ENCODE measurements around the gene COBLL1. TPM values are rescaled to one million over a fixed set of nuclear protein-coding genes. Genes with fewer than 3 reads are reported as not detected.

Gene COBLL1
- total RNA-seq, 3 donors from 2014 or later (not counting 1 experiment from before 2014, with no cell fraction given) = 0.85 to 13.4 (median 2.2) TPM

DNA sequence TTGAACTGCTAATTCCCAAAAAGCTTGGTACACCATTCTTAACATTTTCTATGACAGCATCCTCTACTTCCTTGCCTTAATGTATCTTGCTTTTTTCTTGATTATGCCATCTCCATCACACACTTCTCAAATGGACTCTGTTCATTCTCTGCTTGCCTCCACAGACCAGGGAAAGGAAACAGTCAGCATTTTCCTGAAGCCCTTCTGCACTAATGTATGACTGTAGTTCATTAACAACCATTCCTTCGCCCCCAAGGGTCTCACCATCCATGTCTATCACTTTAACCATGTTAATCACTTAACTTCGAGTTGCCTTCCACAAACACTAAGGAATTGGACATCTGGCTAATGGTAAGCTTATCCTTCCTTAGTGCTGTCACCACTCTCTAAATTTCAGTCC, 54.8 kb downstream of the COBLL1 start:
- TF ChIP-seq, protein P1, sequence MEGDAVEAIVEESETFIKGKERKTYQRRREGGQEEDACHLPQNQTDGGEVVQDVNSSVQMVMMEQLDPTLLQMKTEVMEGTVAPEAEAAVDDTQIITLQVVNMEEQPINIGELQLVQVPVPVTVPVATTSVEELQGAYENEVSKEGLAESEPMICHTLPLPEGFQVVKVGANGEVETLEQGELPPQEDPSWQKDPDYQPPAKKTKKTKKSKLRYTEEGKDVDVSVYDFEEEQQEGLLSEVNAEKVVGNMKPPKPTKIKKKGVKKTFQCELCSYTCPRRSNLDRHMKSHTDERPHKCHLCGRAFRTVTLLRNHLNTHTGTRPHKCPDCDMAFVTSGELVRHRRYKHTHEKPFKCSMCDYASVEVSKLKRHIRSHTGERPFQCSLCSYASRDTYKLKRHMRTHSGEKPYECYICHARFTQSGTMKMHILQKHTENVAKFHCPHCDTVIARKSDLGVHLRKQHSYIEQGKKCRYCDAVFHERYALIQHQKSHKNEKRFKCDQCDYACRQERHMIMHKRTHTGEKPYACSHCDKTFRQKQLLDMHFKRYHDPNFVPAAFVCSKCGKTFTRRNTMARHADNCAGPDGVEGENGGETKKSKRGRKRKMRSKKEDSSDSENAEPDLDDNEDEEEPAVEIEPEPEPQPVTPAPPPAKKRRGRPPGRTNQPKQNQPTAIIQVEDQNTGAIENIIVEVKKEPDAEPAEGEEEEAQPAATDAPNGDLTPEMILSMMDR (IDR thresholded peaks at IDR 0.05) = no peak
- H3K27ac Mint-ChIP-seq = no peak overlapping the region
- 85% methylated on average over 2 of the region's 2 CpGs for WGBS (ENCODE audit: insufficient coverage)

DNA sequence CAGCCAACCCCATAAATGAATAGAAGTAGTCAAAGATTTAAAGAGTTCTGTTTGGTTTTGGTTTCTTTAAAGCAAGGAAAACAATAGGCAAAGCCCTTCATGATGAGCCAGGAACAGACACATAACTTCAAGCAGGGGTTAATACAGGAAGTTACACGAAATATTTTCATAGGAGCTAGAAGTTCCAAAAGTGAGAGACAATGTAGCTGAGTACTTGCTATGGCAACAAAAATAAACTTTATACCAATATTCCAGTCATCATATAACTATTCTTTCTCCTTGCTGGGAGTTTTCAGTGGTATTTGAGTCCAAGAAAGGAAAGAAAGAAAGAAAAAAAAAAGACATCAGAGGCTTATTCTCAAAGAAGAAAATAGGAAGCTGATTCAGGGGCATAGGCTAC, 56.2 kb downstream of the COBLL1 start:
- intact Hi-C loops (cut with micrococcal nuclease) = no loop called here

More for the DNA sequence above, 54.8 kb downstream of the COBLL1 start:
- Histone ChIP-seq H3K27ac (ENCODE audit: low read length) (no peak overlapping the region), H3K4me3 (ENCODE audit: low read length) (no peak overlapping the region), H3K9me3 (ENCODE audit: control insufficient read depth, insufficient read depth, low read length) (no peaks in the 10 kb centered on the region), H3K27me3 (ENCODE audit: control insufficient read depth, insufficient read depth, low read length) (no peaks in the 10 kb centered on the region), H3K4me1 (ENCODE audit: control insufficient read depth, insufficient read depth, low read length) (no peaks in the 10 kb centered on the region), H3K36me3 (ENCODE audit: control insufficient read depth, insufficient read depth, low read length) (no peaks in the 10 kb centered on the region)
- Mint-ChIP-seq H3K36me3 (no peaks in the 10 kb centered on the region), H3K4me3 (no peak overlapping the region), H3K4me1 (no peaks in the 10 kb centered on the region), H3K27me3 (ENCODE audit: low read depth in 2 of 2) (peaks cover 0 to 2% of the 10 kb centered on the region in 2 donors), H3K9me3 (no peaks in the 10 kb centered on the region)
- intact Hi-C loops (cut with micrococcal nuclease) = no loop called here
- ATAC-seq = no peak
- no peak for DNase-seq

DNA sequence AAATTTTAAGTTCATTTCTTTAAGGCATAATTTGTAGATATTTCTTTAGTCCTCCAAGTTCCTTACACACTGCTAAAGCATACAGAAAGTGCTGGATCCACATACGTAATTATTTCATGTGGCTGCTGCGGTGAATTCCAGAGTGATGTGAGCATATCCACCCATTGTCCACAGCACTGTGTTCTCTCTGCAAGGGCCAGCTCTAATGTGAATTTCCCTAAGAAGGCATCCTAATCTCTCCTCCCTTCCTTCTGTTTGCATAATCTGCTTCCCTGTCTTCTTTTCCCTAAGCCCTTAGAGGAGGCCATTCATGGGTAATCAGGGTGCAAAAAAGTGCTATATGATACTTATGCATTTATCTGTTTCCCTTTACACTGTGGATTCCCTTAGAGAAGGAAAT, 57.2 kb downstream of the COBLL1 start:
- Mint-ChIP-seq H3K9me3 (no peaks in the 10 kb centered on the region), H3K27me3 (ENCODE audit: low read depth in 2 of 2) (peaks cover 0 to 2% of the 10 kb centered on the region in 2 donors), H3K36me3 (no peaks in the 10 kb centered on the region), H3K4me3 (no peak overlapping the region), H3K27ac (no peak overlapping the region), H3K4me1 (no peaks in the 10 kb centered on the region)
- 98% methylated on average over 2 of the region's 2 CpGs for WGBS (ENCODE audit: insufficient coverage)
- Histone ChIP-seq H3K4me1 (ENCODE audit: control insufficient read depth, insufficient read depth, low read length) (no peaks in the 10 kb centered on the region), H3K27me3 (ENCODE audit: control insufficient read depth, insufficient read depth, low read length) (no peaks in the 10 kb centered on the region), H3K9me3 (ENCODE audit: control insufficient read depth, insufficient read depth, low read length) (no peaks in the 10 kb centered on the region), H3K27ac (ENCODE audit: low read length) (no peak overlapping the region), H3K36me3 (ENCODE audit: control insufficient read depth, insufficient read depth, low read length) (no peaks in the 10 kb centered on the region), H3K4me3 (ENCODE audit: low read length) (no peak overlapping the region)
- DNase-seq (no peak), ATAC-seq (no peak)
- TF ChIP-seq, protein P1 (IDR thresholded peaks at IDR 0.05) = no peak
- intact Hi-C loops (cut with micrococcal nuclease) = no loop called here

More for the DNA sequence above, 56.2 kb downstream of the COBLL1 start:
- 25% methylated on average over 1 of the region's 1 CpG for WGBS (ENCODE audit: insufficient coverage)
- Histone ChIP-seq H3K27ac (ENCODE audit: low read length) (no peak overlapping the region), H3K27me3 (ENCODE audit: control insufficient read depth, insufficient read depth, low read length) (no peaks in the 10 kb centered on the region), H3K36me3 (ENCODE audit: control insufficient read depth, insufficient read depth, low read length) (no peaks in the 10 kb centered on the region), H3K4me3 (ENCODE audit: low read length) (no peak overlapping the region), H3K9me3 (ENCODE audit: control insufficient read depth, insufficient read depth, low read length) (no peaks in the 10 kb centered on the region), H3K4me1 (ENCODE audit: control insufficient read depth, insufficient read depth, low read length) (no peaks in the 10 kb centered on the region)
- Mint-ChIP-seq H3K9me3 (no peaks in the 10 kb centered on the region), H3K36me3 (no peaks in the 10 kb centered on the region), H3K4me1 (no peaks in the 10 kb centered on the region), H3K4me3 (no peak overlapping the region), H3K27ac (no peak overlapping the region), H3K27me3 (ENCODE audit: low read depth in 2 of 2) (peaks cover 0 to 2% of the 10 kb centered on the region in 2 donors)
- DNase-seq (no peak), ATAC-seq (no peak)
- TF ChIP-seq, protein P1 (IDR thresholded peaks at IDR 0.05) = no peak

DNA sequence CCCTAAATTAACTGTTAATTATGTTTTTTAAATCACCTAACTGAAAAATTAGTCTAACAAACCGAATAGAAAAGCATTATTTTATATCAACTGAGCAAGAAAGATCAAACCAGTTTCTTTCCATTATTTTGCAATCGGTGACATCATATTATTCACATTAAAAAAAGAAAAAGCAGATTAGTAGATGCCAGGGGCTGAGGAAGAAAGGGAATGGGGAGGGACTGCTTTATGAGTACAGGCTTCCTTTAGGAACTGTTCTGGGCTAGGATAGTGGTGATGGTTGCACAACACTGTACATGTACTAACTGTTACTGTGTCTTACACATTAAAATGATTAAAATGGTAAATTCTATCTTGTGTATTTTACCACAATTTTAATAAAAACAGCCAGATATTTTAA, 59.3 kb downstream of the COBLL1 start:
- Mint-ChIP-seq H3K9me3 (no peaks in the 10 kb centered on the region), H3K27me3 (ENCODE audit: low read depth in 2 of 2) (peaks cover 0 to 2% of the 10 kb centered on the region in 2 donors), H3K27ac (no peak overlapping the region), H3K4me1 (no peaks in the 10 kb centered on the region), H3K36me3 (no peaks in the 10 kb centered on the region), H3K4me3 (no peak overlapping the region)
- 100% methylated on average over 1 of the region's 2 CpGs for WGBS (ENCODE audit: insufficient coverage)
- ATAC-seq (no peak), DNase-seq (no peak)
- H3K36me3 ChIP-seq (ENCODE audit: control insufficient read depth, insufficient read depth, low read length) = no peaks in the 10 kb centered on the region
- H3K27ac ChIP-seq (ENCODE audit: low read length) = no peak overlapping the region
- no peaks in the 10 kb centered on the region for H3K27me3 ChIP-seq (ENCODE audit: control insufficient read depth, insufficient read depth, low read length)
- intact Hi-C loops (cut with micrococcal nuclease) = no loop called here
- no peak overlapping the region for H3K4me3 ChIP-seq (ENCODE audit: low read length)
- no peaks in the 10 kb centered on the region for H3K9me3 ChIP-seq (ENCODE audit: control insufficient read depth, insufficient read depth, low read length)
- H3K4me1 ChIP-seq (ENCODE audit: control insufficient read depth, insufficient read depth, low read length) = no peaks in the 10 kb centered on the region
- TF ChIP-seq, protein P1 (IDR thresholded peaks at IDR 0.05) = no peak
